ENCODE results near the gene ARRDC1. TPM values are rescaled to one million over a fixed set of nuclear protein-coding genes. Genes with fewer than 3 reads are reported as not detected.
"Not testable (repeated sequence)": the region's sequence is repeated elsewhere in the genome, so short reads cannot be mapped to it uniquely, and the experiment has no call there.

Gene ARRDC1
- total RNA-seq, 1 donor from 2014 or later, result 134 TPM

- DNase-seq (ENCODE audit: low spot score), result no peak
These were observed 8.4 kb downstream of the ARRDC1 start for GRCh38 chr9:137613738-137614523.

- DNase-seq (ENCODE audit: low spot score), result no peak
These were observed 9.3 kb downstream of the ARRDC1 start for GRCh38 chr9:137614631-137615386.

- no peak for DNase-seq (ENCODE audit: low spot score)
These were observed 9.9 kb downstream of the ARRDC1 start for GRCh38 chr9:137615387-137615871.

GRCh38 chr9:137618105-137619067 lies 12.9 kb downstream of the ARRDC1 start, which contains the start of gene EHMT1:
Gene EHMT1, plus strand, starts transcription at chr9:137619005. Its CDS starts 24 bp downstream, at chr9:137619029.
- peak; percentile 90 for DNase-seq (ENCODE audit: low spot score)

- no peak for DNase-seq (ENCODE audit: low spot score)
These were observed 14.0 kb downstream of the ARRDC1 start for GRCh38 chr9:137619240-137620047.

GRCh38 chr9:137620048-137620405 lies 14.5 kb downstream of the ARRDC1 start:
- DNase-seq (ENCODE audit: low spot score), result no peak

GRCh38 chr9:137620581-137620980 lies 15.1 kb downstream of the ARRDC1 start:
- DNase-seq (ENCODE audit: low spot score), result no peak

GRCh38 chr9:137621131-137621757 lies 15.8 kb downstream of the ARRDC1 start:
- no peak for DNase-seq (ENCODE audit: low spot score)

- not testable (repeated sequence) for DNase-seq (ENCODE audit: low spot score)
These were observed 16.7 kb downstream of the ARRDC1 start for GRCh38 chr9:137622211-137622610.

GRCh38 chr9:137626464-137626863 lies 21.0 kb downstream of the ARRDC1 start:
- DNase-seq (ENCODE audit: low spot score), result no peak

- not testable (repeated sequence) for DNase-seq (ENCODE audit: low spot score)
These were observed 21.9 kb downstream of the ARRDC1 start for GRCh38 chr9:137627406-137627805.

GRCh38 chr9:137630126-137630525 lies 24.6 kb downstream of the ARRDC1 start:
- DNase-seq (ENCODE audit: low spot score), result no peak

- no peak for DNase-seq (ENCODE audit: low spot score)
These were observed 25.2 kb downstream of the ARRDC1 start for GRCh38 chr9:137630679-137631078.

- no peak for DNase-seq (ENCODE audit: low spot score)
These were observed 26.1 kb downstream of the ARRDC1 start for GRCh38 chr9:137631345-137632229.

GRCh38 chr9:137632230-137633161 lies 27.0 kb downstream of the ARRDC1 start:
- DNase-seq (ENCODE audit: low spot score), result no peak

GRCh38 chr9:137634016-137634415 lies 28.5 kb downstream of the ARRDC1 start:
- DNase-seq (ENCODE audit: low spot score), result no peak

- no peak for DNase-seq (ENCODE audit: low spot score)
These were observed 33.2 kb downstream of the ARRDC1 start for GRCh38 chr9:137638680-137639079.

All from mucosa of gallbladder (tissue), 1 donor.